HG02938 (cell line): ENCODE data around the gene RAB40B.

Experiments used
- ATAC-seq: cut with Tn5 transposase; IDR thresholded peaks from one replicate; pipeline ENCODE4 v1.9.1; 2021; ENCODE audit warnings: mild to moderate bottlenecking, moderate library complexity; ENCODE audit not compliant: unreplicated experiment

RAB40B gene

DNA sequence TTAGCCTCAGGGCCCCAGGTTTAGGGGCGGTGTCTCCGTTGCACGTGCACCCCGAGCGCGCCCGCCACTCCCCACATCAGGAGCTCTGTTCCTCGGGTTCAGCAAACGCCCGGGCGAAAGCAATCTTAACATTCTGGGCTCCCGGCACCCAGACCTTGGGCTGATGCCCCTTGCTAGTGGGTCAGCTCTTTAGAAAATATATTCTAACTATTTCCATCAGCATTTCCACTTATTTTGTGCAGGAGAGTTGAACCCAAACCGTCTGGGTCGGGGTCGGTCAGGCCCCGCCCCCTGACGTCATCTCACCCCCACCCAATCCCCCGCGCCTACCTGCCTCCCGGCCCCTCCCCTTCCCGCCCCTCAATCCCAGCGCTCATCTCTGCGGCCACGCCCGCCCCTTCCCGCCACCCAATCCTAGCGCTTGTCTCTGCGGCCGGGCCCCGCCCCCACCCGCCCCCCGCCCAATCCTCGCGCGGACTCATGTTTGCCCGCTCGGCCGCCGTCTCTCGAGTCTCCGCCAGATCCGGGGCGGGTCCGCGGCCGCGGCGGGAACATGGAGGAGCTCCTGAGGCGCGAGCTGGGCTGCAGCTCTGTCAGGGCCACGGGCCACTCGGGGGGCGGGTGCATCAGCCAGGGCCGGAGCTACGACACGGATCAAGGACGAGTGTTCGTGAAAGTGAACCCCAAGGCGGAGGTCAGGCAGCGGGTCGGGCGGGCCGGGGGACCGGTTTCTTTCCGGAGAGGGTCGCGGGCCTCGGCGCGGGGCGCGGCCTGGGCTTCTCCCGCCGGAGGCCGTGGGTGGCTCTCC is 17.9 kb upstream of the RAB40B start, which contains the start of gene FN3KRP:
Gene FN3KRP (plus strand): TSS at position 504 of the 808 bp plus-strand sequence. CDS start 50 bp downstream, at position 554.
- ATAC-seq, result peak; percentile 60

DNA sequence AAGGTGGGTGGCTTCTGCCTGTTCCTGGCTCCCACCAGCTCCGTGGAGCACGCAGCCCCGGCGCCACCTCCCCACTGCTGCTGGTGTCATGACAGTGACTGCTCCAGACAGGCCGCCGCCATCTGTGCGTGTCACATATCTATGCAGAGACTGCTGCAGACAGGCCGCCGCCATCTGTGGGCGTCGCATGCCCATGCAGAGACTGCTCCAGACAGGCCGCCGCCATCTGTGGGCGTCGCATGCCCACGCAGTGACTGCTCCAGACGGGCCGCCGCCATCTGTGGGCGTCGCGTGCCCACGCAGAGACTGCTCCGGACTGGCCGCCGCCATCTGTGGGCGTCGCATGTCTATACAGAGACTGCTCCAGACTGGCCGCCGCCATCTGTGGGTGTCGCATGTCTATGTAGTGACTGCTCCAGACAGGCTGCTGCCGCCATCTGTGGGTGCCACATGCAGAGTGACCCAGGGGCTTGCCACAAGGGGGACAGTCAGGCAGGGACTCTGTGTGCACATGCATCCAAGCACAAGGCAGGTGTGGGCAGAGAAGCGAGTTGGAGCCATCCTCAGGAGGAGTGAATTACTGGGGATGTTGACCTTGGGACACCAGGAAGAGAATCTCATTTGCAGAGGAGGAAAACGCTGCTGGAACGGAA is 14.7 kb upstream of the RAB40B start:
- ATAC-seq, result no peak

DNA sequence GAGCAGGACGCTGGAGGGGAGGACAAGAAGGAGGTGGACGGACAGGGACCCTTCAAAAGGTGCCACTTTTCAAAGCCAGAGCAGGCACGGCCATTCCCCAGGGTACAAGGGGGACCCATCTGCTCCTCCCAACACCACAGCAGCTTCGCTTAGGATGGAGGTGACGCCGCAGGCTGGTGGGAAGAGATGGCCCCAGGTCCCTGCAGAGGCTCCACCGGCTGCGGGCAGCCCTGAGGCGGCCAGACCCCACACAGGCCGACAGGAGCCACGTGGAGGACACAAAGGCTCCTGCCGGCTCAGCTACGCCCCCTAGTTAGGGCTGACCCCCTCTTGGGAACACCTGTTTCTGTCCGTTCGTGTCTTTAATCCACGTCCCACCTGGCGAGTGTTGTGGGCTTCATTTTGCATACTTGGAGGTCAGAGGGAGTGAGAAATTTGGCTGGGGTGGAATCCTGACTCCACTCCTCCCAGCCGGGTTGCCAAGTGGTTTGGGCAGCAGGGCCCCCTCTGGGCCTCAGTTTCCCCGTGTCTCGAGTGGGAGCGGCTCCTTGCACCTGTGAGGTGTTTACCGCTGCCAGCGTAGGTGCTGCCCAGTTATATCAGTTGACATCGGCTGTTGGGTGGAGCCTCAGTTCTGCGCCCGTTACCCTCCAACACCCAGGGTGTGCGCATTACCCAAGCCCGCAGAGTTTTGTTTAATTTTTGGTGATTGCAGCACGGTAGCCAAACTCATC is 12.2 kb upstream of the RAB40B start:
- no peak for ATAC-seq

DNA sequence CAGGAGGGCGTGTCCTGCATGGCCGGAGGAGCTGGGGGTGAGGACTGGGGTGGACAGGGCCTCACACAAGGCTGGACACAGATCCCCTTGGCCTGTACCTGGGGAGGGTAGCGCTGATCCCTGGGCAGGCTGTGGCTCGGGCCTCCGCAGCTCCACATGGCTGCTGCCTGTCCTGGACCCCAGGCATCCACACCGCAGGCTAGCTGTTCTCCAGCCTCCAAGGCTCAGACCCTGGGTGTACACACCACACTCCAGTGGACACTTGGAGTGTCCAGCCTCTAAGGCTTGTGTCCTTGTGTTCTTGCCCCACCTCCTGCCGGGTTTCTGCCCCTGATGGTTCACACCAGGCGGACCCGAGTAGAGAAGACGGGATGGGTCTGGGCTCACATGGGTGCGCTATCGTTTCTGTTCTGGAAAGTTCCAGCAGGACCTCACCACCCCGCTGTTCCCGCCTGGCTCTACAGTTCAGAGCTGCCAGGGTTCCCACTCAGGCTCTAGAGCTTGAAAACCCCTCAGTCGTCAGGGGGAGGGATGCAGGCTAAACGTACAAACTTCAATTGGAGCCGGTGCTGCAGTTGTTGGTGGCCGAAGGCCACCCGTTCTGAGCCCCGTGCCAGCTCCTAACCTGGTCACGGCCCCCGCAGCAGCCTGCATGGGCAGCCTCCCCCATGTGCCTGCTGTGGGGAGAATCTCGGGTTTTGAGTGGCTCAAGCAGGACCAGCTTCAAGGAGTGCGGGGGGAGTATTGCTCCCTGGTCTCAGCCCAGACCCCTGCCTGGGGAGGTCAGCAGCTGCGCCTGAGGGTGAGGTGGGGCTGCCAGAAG is 11.4 kb upstream of the RAB40B start:
- no peak for ATAC-seq

DNA sequence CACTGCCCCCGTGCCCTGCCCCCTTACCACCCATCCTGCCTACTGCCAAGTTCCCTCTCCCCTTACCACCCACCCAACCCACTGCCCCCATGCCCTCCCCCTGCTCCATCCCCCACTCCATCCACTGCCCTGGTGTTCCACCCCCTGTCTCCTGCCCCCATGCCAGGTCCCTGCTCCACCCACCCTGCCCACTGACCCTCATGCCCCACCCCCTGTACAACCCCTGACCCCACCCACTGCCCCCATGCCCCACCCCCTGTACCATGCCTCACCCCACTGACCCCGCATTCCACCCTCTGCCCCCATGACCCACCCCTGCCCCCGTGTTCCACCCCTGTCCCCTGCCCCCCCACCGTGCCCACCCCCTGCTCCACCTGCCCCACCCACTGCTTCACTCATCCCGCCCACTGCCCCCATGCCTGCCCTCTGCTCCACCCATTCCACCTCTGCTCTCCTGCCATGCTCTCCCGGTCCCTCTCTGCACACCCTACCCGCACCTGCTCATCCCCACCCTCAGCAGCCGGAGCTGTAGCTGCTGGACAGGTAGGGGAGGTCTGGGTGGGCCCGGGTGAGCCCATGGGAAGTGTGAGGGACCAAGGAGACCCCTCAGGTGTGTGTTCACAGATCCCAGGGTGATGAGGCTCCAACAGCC is 10.7 kb upstream of the RAB40B start:
- no peak for ATAC-seq

DNA sequence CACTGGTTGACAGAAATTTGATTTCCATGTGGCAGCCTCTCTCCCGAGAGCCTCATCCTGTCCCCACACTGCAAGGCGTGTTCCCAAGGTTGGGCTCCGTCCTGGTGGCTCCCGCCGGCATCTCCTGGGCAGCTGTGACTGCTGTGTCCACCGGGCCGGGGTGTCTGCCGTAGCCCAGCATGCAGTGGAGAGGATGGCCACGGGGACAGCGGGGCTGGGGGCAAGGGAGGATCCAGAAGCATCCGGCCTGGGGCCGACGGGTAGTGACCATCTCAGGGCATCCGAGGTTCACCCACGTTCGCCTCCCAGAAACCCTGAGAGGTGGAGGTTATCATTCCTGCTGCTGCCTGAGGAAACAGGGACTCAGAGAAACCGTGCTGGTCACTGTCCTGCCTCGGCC is 7.3 kb upstream of the RAB40B start:
- ATAC-seq, result no peak

DNA sequence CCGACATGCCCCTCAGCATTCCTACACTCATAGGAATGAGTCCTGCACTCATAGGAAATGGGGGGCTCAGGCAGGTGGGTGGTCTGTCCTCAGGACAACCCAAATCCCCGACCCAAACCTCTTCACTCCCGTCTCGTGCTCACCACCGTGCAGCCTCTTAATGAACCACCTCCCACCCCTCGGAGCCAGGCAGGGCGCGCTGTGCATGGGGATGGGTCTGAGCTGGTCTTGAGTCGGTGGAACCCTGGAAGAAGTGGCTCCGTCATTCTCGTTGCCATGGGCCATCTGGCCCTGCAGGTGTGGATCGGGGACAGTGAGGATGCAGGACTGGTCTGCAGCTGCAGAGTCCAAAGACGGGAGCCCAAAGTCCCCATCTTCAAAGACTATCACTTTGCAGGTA is 6.4 kb upstream of the RAB40B start:
- ATAC-seq, result no peak

DNA sequence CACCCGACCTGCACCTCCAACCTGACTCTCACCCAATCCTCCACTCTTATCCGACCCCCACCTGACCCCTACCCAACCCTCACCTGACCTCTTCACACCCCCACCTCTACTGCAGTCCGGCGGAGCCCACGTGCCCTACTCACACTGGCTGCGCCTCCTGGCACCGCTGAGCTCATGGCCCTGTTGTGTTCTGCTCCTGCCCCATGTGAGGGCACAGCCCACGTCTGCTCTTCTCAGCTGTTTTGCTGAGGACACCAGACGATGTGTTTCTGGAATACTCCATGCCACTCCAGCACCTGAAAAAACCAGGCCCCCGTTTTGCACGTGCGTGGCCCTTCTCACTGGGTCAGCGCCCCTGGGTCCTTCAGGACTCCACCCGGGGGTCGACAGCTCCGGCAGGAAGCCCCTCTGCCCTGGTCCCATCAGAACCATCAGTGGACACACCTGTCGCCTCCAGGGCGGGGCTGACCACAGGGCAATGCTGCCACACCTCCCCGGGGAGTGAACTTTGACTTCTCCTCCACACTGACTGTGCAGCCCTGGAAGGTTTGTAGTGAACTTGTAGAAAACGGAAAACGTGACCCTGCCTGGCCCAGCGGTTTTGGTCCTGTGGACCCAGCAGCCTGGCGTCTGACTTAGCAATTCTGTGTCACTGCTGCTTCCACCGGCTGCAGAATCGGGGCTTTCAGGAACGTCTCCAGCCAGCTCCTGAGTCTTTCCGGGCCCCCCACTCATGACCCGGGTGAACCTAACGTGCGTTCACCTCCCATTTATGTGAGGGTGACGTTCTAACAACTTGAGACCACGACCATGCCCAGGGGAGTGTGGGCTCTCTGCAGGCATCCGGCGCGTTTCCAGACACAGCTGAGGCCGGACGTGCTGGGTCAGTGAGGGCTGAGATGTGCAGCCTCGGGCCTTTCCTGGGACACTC is 5.7 kb upstream of the RAB40B start:
- ATAC-seq, result no peak

DNA sequence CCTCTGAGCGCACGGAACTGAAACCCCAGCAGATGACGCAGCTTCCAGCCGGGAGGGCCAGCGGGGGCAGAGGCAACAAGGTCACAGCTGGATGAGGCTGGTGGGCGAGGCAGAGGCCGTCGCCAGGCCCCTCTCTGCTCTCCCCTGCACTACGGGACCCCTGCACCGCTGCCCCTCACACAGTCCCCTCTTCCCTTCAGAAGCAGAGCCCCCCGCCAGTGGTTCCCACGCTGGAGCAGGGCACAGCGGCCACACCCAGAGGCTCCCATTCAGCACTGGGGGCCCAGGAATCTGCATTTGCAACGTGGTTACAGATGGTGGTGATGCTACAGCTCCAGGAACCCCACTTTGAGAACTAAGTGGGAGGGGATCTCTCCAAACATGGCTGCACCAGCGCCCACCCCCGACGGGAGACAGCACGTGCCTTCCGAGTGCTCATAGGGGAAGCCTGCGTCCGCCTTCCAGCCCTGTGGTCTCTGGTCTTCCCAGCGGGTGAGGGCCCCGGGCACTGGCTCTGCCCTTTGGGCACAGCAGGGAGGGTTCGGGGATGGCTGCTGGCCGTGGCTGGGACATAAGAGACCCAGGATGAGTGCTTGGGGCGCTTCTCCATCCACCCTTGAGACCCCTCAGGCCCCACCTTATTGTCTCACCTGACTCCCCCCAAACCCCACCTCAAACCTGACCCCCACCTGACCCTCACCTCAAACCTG is 4.7 kb upstream of the RAB40B start:
- no peak for ATAC-seq

DNA sequence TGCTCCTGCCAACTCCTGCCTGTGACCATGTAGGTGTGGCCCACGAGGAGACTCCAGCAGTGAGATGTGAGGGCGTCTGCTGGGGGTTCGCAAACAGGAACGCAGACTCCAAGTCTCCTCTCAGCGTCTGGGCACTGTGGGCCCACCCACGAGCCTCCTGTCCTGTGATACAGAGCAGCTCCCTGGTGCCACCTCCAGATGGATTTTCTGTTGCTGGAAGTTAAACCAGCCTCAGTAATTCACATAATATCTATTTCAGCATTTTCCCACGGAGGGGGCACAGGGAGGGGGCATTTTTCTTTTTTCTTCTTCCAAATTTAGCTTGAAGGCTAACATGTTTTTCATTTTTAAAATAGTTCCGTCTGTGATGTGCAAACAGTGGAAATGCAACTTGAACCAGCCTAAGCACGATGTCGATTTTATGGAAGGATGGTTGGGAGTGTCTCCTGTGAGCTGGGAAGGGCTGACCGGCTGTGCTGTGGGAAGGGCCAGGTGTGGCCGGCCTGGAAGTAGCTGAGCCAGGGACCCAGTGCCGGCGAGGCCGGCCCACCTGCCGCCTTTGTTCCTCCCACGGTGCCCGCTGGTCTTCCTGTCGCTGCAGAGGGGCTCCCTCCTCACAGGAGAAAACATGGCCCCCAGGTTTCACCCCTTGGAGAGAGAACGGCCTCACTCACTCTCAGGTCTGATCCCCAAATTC is 3.9 kb upstream of the RAB40B start:
- ATAC-seq, result no peak

DNA sequence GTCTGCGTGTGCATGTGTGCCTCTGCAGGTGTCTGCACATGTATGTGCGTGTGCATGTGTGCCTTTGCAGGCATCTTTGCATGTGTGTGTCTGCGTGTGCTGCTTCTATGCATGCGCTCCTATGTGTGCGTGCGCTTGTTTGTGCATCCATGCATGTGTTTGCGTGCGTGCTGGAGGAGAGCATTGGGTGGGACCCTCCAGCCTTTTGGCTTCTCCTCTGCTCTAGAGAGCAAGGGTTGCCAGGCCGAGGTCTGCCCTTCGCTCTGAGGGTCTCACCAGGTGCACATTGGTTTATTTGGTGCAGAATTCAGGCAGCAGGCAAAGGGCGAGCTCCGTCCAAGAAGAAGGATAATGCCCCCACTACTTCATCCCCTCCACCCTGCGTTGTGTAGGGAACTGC is 1.1 kb upstream of the RAB40B start:
- ATAC-seq, result no peak

DNA sequence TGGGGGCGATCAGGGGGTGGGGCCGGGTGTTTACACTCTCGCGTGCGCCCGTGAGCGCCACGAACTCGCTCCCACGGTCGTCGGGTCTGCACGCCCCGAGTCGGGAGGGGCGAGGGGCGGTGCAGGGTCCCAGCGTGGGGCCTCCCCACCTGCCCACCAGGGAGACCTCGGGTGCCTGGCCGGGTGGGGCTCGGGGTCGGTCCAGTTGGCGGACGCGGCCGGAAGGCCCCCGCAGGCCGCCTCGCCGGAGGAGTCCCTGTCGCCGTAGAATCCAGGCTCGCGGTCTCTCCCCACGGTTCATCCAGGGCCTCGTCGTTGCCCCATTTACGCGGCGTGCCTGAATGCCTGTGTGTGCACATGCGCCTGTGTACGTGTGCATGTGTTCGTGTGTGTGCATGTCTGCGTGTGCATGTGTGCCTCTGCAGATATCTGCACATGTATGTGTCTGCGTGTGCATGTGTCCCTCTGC is 510 bp upstream of the RAB40B start:
- no peak for ATAC-seq

DNA sequence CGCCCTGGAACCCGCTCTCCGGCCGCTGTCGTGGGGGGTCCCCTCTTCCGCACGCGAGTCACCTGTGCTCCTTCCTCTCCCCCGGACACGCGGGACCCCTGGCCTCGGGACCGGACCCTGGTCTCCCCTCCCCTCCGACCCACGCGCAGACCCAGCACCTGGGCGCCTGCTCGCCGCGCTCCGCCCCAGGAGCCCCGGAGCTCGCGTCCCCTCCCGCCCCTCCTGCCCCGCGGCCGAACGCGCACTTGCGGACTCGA is 762 bp downstream of the RAB40B start:
- ATAC-seq, result no peak

DNA sequence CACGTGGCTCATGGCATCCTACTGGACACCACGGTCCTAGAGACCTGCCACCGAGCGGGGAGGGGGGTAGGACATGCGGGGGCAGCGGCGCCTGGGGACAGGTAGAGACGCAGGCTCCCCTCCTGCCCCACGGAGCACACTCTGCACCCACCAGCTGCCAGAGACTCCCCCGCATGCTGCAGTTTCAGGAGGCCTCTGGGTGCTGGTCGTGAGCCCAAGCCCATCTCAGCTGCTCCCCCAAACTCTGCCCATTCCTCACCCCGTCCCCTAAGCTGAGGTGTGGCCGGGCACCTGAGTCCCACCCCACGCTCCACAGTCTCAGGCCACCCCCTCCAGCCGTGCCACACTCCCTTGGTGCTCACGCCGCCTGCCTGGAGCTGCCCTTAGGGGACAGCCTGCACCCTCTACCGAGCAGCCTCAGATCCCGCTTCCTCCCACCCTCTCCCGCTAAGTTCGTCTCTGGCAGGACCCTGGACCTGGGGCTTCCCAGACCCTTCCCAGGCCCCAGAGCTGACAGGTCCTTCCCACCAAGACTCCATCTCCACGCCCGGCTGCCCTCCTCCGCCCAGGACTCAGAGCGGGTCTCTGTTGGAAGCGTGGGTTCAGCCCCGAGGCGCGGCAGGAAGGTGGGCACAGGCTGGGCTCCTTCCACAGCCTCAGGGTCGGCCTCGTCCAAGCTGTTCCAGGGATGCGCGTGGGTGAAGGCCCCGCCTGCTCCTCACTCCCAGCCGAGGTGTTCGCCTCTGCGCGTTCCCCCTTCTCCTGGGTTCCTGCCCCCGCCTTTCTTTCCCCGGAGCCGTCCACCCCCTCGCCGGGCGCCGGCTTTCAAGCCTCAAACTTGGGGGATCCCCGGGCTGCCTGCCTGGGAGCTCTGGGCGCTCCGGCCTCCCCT is 1.3 kb downstream of the RAB40B start:
- no peak for ATAC-seq

DNA sequence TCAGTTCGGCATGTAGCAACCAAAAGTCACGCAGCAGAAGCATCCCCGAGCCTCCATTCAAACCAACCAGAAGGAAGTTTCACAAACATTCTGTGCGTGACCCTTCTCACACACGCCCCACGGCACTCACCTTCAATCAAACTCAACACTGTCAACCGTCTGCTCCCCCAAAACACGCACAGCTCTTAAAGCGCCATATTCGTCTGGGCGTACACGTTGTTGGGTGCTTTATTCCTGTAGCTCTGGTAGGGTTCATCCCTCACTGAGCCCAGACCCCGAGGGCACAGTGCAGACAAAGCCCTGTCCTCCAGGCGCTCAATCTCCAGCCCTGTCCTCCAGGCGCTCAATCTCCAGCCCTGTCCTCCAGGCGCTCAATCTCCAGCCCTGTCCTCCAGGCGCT is 2.2 kb downstream of the RAB40B start:
- ATAC-seq, result no peak

DNA sequence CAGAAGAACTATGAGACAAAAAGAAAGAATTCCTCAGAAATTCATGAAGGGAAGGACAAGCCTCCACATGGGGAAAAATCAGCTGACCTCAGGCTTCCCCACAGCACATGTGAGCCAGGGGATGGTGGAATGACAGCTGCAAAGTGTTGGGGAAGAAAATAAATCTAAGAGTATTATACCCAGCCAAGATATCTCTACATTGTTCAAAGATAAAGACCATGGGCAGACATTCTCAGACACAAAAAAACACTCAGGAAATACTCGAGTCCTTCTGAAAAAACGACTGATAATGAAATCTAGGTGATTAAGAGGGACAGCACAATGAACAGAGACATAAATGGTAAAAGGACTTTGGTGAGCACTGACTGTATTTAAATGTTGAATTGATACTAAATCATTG is 3.9 kb downstream of the RAB40B start:
- ATAC-seq, result no peak

DNA sequence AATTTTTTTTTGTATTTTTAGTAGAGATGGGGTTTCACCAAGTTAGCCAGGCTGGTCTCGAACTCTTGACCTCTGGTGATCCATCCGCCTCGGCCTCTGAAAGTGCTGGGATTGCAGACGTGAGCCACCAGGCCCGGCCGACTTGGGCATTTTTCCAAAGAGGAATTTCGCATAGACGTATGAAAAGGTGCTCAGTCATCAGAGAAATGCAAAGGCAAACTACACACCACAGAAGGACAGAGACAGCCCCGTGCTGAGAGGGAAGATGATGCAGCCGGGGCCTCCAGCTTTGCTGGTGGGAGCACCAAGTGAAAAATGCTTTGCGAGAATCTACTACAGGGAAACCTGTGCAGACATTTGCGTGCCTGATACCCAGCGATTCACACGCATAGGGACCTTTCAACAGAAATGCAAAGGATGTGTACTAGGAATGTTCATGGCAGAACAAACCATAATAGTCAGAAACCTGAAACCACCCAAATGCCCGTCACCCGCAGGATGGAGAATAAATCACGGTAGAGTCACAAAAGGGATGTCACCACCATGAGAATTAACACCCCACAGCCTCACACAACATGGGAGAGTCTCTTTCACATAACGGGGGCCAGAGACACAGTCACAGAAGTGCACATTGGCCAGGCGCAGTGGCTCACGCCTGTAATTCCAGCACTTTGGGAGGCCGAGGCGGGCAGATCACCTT is 5.2 kb downstream of the RAB40B start:
- ATAC-seq, result no peak
